Upper lobe of right lung (tissue), 1 donor: ENCODE measurements around the gene NASP. TPM values are rescaled to one million over a fixed set of nuclear protein-coding genes. Genes with fewer than 3 reads are reported as not detected.

Experiments used
- ATAC-seq: fragments of 200-7000 bp; cut with Tn5 transposase; one replicate; pipeline ENCODE4 v1.9.1; 2020; ENCODE audit warnings: mild to moderate bottlenecking, moderate library complexity
- DNase-seq: peaks from one replicate; pipeline ENCODE4 v3.0.0-alpha.2; 2020
- H3K27ac ChIP-seq: fragments of 200-600 bp; one replicate; pipeline ENCODE4 v1.8.0; 2022
- H3K27me3 ChIP-seq: fragments of 200-600 bp; one replicate; pipeline ENCODE4 v1.8.0; 2022; ENCODE audit warnings: mild to moderate bottlenecking
- H3K36me3 ChIP-seq: fragments of 200-600 bp; one replicate; pipeline ENCODE4 v1.8.0; 2022
- H3K4me1 ChIP-seq: fragments of 200-600 bp; one replicate; pipeline ENCODE4 v1.8.0; 2022
- H3K4me3 ChIP-seq: fragments of 200-600 bp; one replicate; pipeline ENCODE4 v1.8.0; 2022; ENCODE audit warnings: mild to moderate bottlenecking
- H3K9me3 ChIP-seq: fragments of 200-600 bp; one replicate; pipeline ENCODE4 v1.8.0; 2022
- CTCF ChIP-seq: fragments of 200-600 bp; IDR thresholded peaks from one replicate; pipeline ENCODE4 v1.8.0; 2022; ENCODE audit warnings: antibody characterized with exemption
- intact Hi-C: fragments of 100-400 bp; cut with DNase I; formaldehyde crosslinking; loops from one replicate; pipeline ENCODE4 v1.11.0; 2022
- total RNA-seq: library from RNA; stranded (reverse); fragmentation: NEBNext Ultra II Directional; extraction: Animal tissue kit (Norgen Biotek cat#: 25700); gene quantifications from one replicate; pipeline ENCODE4 v1.2.1, GENCODE V29; 2021
- donor health status: DM: no; HTN: yes; CAD: no; lungs with severe emphysema.

Gene NASP
- total RNA-seq, 1 donor from 2014 or later: 49.8 TPM

GRCh38 chr1:45569962-45570581, 13.8 kb upstream of the NASP start:
- ATAC-seq (peak; percentile 97), DNase-seq (no peak)
- Histone ChIP-seq H3K9me3 (no peaks in the 10 kb centered on the region), H3K27ac (no peak overlapping the region), H3K27me3 (no peaks in the 10 kb centered on the region), H3K36me3 (peaks cover 52% of the 10 kb centered on the region), H3K4me1 (peaks cover 8% of the 10 kb centered on the region), H3K4me3 (no peak overlapping the region)
- TF ChIP-seq CTCF: peak; percentile 99
- intact Hi-C loops: loop anchor here (5.0 kb wide), 1 partner anchor 53 kb away; no protein-coding TSS in a partner anchor

GRCh38 chr1:45570631-45571030, 13.2 kb upstream of the NASP start:
- ATAC-seq (no peak), DNase-seq (no peak)
- no peaks in the 10 kb centered on the region for H3K9me3 ChIP-seq
- intact Hi-C loops: no loop called here
- H3K27ac ChIP-seq: no peak overlapping the region
- peaks cover 52% of the 10 kb centered on the region for H3K36me3 ChIP-seq
- H3K27me3 ChIP-seq: no peaks in the 10 kb centered on the region
- H3K4me3 ChIP-seq: no peak overlapping the region
- H3K4me1 ChIP-seq: peaks cover 8% of the 10 kb centered on the region
- no peak for TF ChIP-seq CTCF

DNA sequence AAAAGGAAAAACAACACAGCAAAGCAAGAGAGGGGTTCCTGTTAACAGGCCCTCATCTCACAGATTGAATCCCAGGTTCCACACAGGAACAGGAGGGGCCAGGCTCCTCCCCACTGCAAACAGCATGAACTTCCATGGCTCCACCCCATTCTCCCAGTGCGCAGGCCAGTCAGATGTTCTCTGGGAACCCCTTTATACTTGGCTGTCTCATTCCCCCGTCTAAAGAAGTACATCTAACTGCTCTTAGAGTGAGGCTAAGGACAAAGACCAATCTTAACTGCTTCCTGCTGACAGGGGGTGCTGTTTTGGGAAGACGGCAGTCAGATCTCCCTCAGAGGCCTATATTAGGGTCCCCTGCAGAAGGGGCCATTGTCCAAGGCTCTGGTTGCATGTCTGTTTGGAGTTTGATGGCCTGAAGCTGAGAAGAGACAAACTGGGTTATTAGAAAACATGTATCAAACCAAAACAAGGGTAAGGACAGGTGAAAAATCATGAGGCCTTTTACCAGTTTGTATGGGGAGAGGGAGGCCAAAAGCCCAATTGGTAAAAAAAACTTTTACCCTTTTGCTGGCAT, 10.5 kb upstream of the NASP start:
- ATAC-seq: no peak
- peak; percentile 23 for DNase-seq
- H3K9me3 ChIP-seq: no peaks in the 10 kb centered on the region
- H3K4me1 ChIP-seq: no peaks in the 10 kb centered on the region
- H3K36me3 ChIP-seq: peaks cover 28% of the 10 kb centered on the region
- no peak for TF ChIP-seq CTCF
- intact Hi-C loops: no loop called here
- no peak overlapping the region for H3K4me3 ChIP-seq
- H3K27me3 ChIP-seq: no peaks in the 10 kb centered on the region
- H3K27ac ChIP-seq: no peak overlapping the region

DNA sequence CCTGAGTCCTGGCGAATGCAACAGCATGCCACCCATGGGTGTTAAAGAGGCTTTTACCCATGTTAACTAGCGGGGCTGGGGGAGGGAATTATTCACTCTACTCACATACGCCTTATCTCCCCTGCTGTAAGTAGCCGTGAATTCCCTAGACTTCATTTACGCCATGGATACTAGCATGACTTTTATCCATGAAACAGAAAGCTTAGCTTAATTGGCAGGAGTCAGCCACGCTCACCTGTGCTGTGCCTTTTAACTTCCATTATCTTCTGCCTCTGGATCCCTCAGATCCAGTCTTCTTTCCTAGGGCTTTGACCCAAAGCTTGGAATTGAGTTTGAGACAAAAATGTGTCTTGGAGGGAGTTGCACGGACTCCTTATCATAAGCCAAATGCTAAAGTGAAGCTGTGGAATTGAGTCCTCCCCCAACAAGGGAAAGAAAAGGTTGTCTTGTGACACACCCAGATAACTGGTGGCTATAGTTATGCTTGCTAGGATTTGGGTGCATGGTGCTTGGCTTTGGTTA, 9.7 kb upstream of the NASP start:
- DNase-seq (no peak), ATAC-seq (no peak)
- peaks cover 19% of the 10 kb centered on the region for H3K36me3 ChIP-seq
- no peaks in the 10 kb centered on the region for H3K4me1 ChIP-seq
- H3K4me3 ChIP-seq: no peak overlapping the region
- intact Hi-C loops: no loop called here
- TF ChIP-seq CTCF: no peak
- no peaks in the 10 kb centered on the region for H3K27me3 ChIP-seq
- no peaks in the 10 kb centered on the region for H3K9me3 ChIP-seq
- no peak overlapping the region for H3K27ac ChIP-seq

GRCh38 chr1:45583264-45583665, 576 bp upstream of the NASP start:
- DNase-seq (peak; percentile 97), ATAC-seq (peak; percentile 93)
- Histone ChIP-seq H3K27me3 (no peaks in the 10 kb centered on the region), H3K4me3 (peak overlapping the region; percentile 100), H3K4me1 (peaks cover 25% of the 10 kb centered on the region), H3K9me3 (no peaks in the 10 kb centered on the region), H3K36me3 (no peaks in the 10 kb centered on the region), H3K27ac (peak overlapping the region; percentile 93)
- intact Hi-C loops: no loop called here
- TF ChIP-seq CTCF: no peak
